ENCODE measurements around the gene MEMO1.
"Not testable (repeated sequence)": the region's sequence is repeated elsewhere in the genome, so short reads cannot be mapped to it uniquely, and the experiment has no call there.

The MEMO1 gene

GRCh38 chr2:32010670-32011484 is at the start of gene MEMO1:
TSS of gene MEMO1 (minus strand) at chr2:32011008. CDS start at chr2:32010247, 761 bp downstream.
- DNase-seq, result peak; percentile 87 to 96

GRCh38 chr2:32060266-32060665 is 49.5 kb upstream of the MEMO1 start:
- DNase-seq, result no peak

- DNase-seq, result no peak
Observed at GRCh38 chr2:32058130-32058529, 47.3 kb upstream of the MEMO1 start.

GRCh38 chr2:32054583-32054982 is 43.8 kb upstream of the MEMO1 start:
- not testable (repeated sequence) for DNase-seq

GRCh38 chr2:32051836-32052439 is 41.1 kb upstream of the MEMO1 start:
- DNase-seq, result no peak

- no peak for DNase-seq
Observed at GRCh38 chr2:32043561-32043960, 32.8 kb upstream of the MEMO1 start.

GRCh38 chr2:32039447-32040219 is 28.8 kb upstream of the MEMO1 start, which contains the start of gene DPY30:
TSS of gene DPY30 (minus strand) at chr2:32039805. CDS start at chr2:32039456, 349 bp downstream.
- peak; percentile 80 to 91 for DNase-seq

GRCh38 chr2:32034198-32034887 is 23.5 kb upstream of the MEMO1 start:
- DNase-seq, result not testable (repeated sequence)

- not testable (repeated sequence) for DNase-seq
Observed at GRCh38 chr2:32018789-32019482, 8.1 kb upstream of the MEMO1 start.

GRCh38 chr2:32012872-32013271 is 2.1 kb upstream of the MEMO1 start:
- no peak for DNase-seq

GRCh38 chr2:32011485-32011960 is 715 bp upstream of the MEMO1 start:
- no peak for DNase-seq

- DNase-seq, result not testable (repeated sequence)
Observed at GRCh38 chr2:32010280-32010669, 533 bp downstream of the MEMO1 start.

- DNase-seq, result peak; percentile 7 to 22
Observed at GRCh38 chr2:32009516-32010256, 1.1 kb downstream of the MEMO1 start.

- peak; percentile 14 to 20 for DNase-seq
Observed at GRCh38 chr2:32008805-32009515, 1.8 kb downstream of the MEMO1 start.

- DNase-seq, result no peak
Observed at GRCh38 chr2:32007121-32007391, 3.8 kb downstream of the MEMO1 start.

- no peak for DNase-seq
Observed at GRCh38 chr2:32005371-32005976, 5.3 kb downstream of the MEMO1 start.

GRCh38 chr2:32003791-32004190 is 7.0 kb downstream of the MEMO1 start:
- no peak for DNase-seq

- no peak for DNase-seq
Observed at GRCh38 chr2:32002406-32002805, 8.4 kb downstream of the MEMO1 start.

GRCh38 chr2:31999438-31999837 is 11.4 kb downstream of the MEMO1 start:
- no peak for DNase-seq

GRCh38 chr2:31998731-31999383 is 12.0 kb downstream of the MEMO1 start:
- DNase-seq, result no peak

All from SHP77 (cell line).